ENCODE data around the gene SLC18A2. TPM values are rescaled to one million over a fixed set of nuclear protein-coding genes. Genes with fewer than 3 reads are reported as not detected.

SLC18A2 gene
- total and polyA plus RNA-seq, 9 of the 15 experiments (the other 6 are each of a cell fraction or from before 2014, with no cell fraction given): 0.03 to 5.4 (median 0.40) TPM

- in situ Hi-C loops (cut with MboI): loop anchor here (25.0 kb wide), 1 partner anchor 1013 kb away; no protein-coding TSS in a partner anchor
These were observed 17.1 kb upstream of the SLC18A2 start for GRCh38 chr10:117223693-117224430.

GRCh38 chr10:117224881-117225280 lies 16.0 kb upstream of the SLC18A2 start:
- 0% methylated on average over 3 of the region's 3 CpGs for WGBS (ENCODE audit: insufficient coverage, low coverage, missing lambda C conversion rate)
- Histone ChIP-seq H3K4me2 (ENCODE audit: insufficient read depth, low read length) (no peak overlapping the region), H3K27ac (ENCODE audit: extremely low read depth, low read depth, low read length) (no peak overlapping the region), H3K27me3 (ENCODE audit: control insufficient read depth in 2 of 2, insufficient read depth in 2 of 2, low read length in 2 of 2) (peaks cover 3 to 20% of the 10 kb centered on the region in 2 experiments; a peak in 4 of 5 replicates), H3K9ac (ENCODE audit: insufficient read depth in 1 of 2, low read depth in 2 of 2, low read length in 2 of 2) (no peak overlapping the region), H3K36me3 (ENCODE audit: control insufficient read depth, insufficient read depth, low read length) (no peaks in the 10 kb centered on the region), H3K9me3 (replicated peaks; ENCODE audit: control insufficient read depth, insufficient read depth, low read depth, low read length) (no peaks in the 10 kb centered on the region), H2AFZ (ENCODE audit: low read depth, low read length) (no peak overlapping the region), H4K20me1 (replicated peaks; ENCODE audit: control insufficient read depth, insufficient read depth, low read length) (no peaks in the 10 kb centered on the region), H3K4me1 (replicated peaks in 1 of 2; ENCODE audit: control insufficient read depth in 2 of 2, insufficient read depth in 2 of 2, low read length in 2 of 2) (no peaks in the 10 kb centered on the region; a peak in 1 of 5 replicates), H3K4me3 (no peak overlapping the region), H3K79me2 (ENCODE audit: control insufficient read depth, insufficient read depth, low read length) (no peaks in the 10 kb centered on the region), H3K9me1 (ENCODE audit: control insufficient read depth, insufficient read depth, low read length) (no peaks in the 10 kb centered on the region)
- intact Hi-C loops (cut with micrococcal nuclease) (no loop called here), in situ Hi-C loops (cut with MboI) (loop anchor here (5.0 to 25.0 kb wide), 3 partner anchors 87 to 1012 kb away; no protein-coding TSS in a partner anchor)
- ATAC-seq: no peak
- ChIA-PET POLR2A (no interaction called here), CTCF (ENCODE audit: low intra/inter-chr PET ratio) (no interaction called here)
- no peak for DNase-seq (ENCODE audit: extremely low read depth in 1 of 4, low spot score in 3 of 4)
- FAIRE-seq: no peak
- no TSS peak for BruUV-seq (replicated peaks)
- TF ChIP-seq CXXC5 (CRISPR knock-in tag; IDR thresholded peaks at IDR 0.05) (no peak), TSC22D4 (tag; IDR thresholded peaks at IDR 0.05) (no peak), XRCC5 (IDR thresholded peaks at IDR 0.05; ENCODE audit: low read depth, low read length) (no peak), LEF1 (IDR thresholded peaks at IDR 0.05) (no peak), ZNF766 (CRISPR knock-in tag; conservative IDR thresholded peaks at IDR 0.05) (no peak), CSDE1 (IDR thresholded peaks at IDR 0.05) (no peak), CEBPG (CRISPR knock-in tag; IDR thresholded peaks at IDR 0.05) (no peak), CEBPG (tag; conservative IDR thresholded peaks at IDR 0.05 in 1 of 2, IDR thresholded peaks at IDR 0.05 in 1 of 2) (no peak), FOXK2 (conservative IDR thresholded peaks at IDR 0.05 in 1 of 2, IDR thresholded peaks at IDR 0.05 in 1 of 2; ENCODE audit: low read depth in 2 of 2) (no peak), CBX2 (IDR thresholded peaks at IDR 0.05; ENCODE audit: insufficient read depth, low read length, poor library complexity, severe bottlenecking) (no peak), ZNF140 (CRISPR knock-in tag; IDR thresholded peaks at IDR 0.05) (no peak)
- TF ChIP-seq, protein P1, sequence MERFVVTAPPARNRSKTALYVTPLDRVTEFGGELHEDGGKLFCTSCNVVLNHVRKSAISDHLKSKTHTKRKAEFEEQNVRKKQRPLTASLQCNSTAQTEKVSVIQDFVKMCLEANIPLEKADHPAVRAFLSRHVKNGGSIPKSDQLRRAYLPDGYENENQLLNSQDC (CRISPR knock-in tag; IDR thresholded peaks at IDR 0.05): no peak

More at GRCh38 chr10:117223693-117224430, 17.1 kb upstream of the SLC18A2 start:
- TF ChIP-seq ZNF511 (CRISPR knock-in tag; IDR thresholded peaks at IDR 0.05) (no peak), POLR2AphosphoS2 (IDR thresholded peaks at IDR 0.05; ENCODE audit: low read length) (no peak), ZNF311 (CRISPR knock-in tag; IDR thresholded peaks at IDR 0.05) (no peak)
- 0% methylated on average over 5 of the region's 7 CpGs for WGBS (ENCODE audit: insufficient coverage, low coverage, missing lambda C conversion rate)
- H3K4me3 ChIP-seq: no peak overlapping the region
- no peak overlapping the region for H2AFZ ChIP-seq (ENCODE audit: low read depth, low read length)
- ATAC-seq: no peak
- ChIA-PET CTCF (ENCODE audit: low intra/inter-chr PET ratio) (no interaction called here), POLR2A (no interaction called here)
- no peaks in the 10 kb centered on the region; a peak in 2 of 5 replicates for H3K4me1 ChIP-seq (replicated peaks in 1 of 2; ENCODE audit: control insufficient read depth in 2 of 2, insufficient read depth in 2 of 2, low read length in 2 of 2)
- no peak for DNase-seq (ENCODE audit: extremely low read depth in 1 of 4, low spot score in 3 of 4)
- no peaks in the 10 kb centered on the region for H3K79me2 ChIP-seq (ENCODE audit: control insufficient read depth, insufficient read depth, low read length)
- no peak overlapping the region for H3K4me2 ChIP-seq (ENCODE audit: insufficient read depth, low read length)
- H4K20me1 ChIP-seq (replicated peaks; ENCODE audit: control insufficient read depth, insufficient read depth, low read length): no peaks in the 10 kb centered on the region
- no peaks in the 10 kb centered on the region for H3K9me3 ChIP-seq (replicated peaks; ENCODE audit: control insufficient read depth, insufficient read depth, low read depth, low read length)
- no peak for FAIRE-seq
- H3K36me3 ChIP-seq (ENCODE audit: control insufficient read depth, insufficient read depth, low read length): no peaks in the 10 kb centered on the region
- H3K27ac ChIP-seq (ENCODE audit: extremely low read depth, low read depth, low read length): no peak overlapping the region
- intact Hi-C loops (cut with micrococcal nuclease): no loop called here
- no peak overlapping the region for H3K9ac ChIP-seq (ENCODE audit: insufficient read depth in 1 of 2, low read depth in 2 of 2, low read length in 2 of 2)
- no peaks in the 10 kb centered on the region for H3K9me1 ChIP-seq (ENCODE audit: control insufficient read depth, insufficient read depth, low read length)
- H3K27me3 ChIP-seq (ENCODE audit: control insufficient read depth in 2 of 2, insufficient read depth in 2 of 2, low read length in 2 of 2): peaks cover 3 to 21% of the 10 kb centered on the region in 2 experiments; a peak in 4 of 5 replicates
- no TSS peak for BruUV-seq (replicated peaks)
